Mucosa of descending colon (tissue), 3 donors: ENCODE measurements around the gene ZNF280A. TPM values are rescaled to one million over a fixed set of nuclear protein-coding genes. Genes with fewer than 3 reads are reported as not detected.

Experiments
- ATAC-seq: fragments of 200-7000 bp; cut with Tn5 transposase; one replicate; pipeline ENCODE4 v1.9.1; 2020; ENCODE audit warnings: mild to moderate bottlenecking, moderate library complexity
- DNase-seq, 3 donors: peaks; one replicate each; pipeline ENCODE4 v3.0.0-alpha.2; 2020
- H3K36me3 ChIP-seq: fragments of 200-600 bp; one replicate; pipeline ENCODE4 v1.8.0; 2021; ENCODE audit warnings: low read depth, mild to moderate bottlenecking
- H3K4me1 ChIP-seq: fragments of 200-600 bp; one replicate; pipeline ENCODE4 v1.8.0; 2021; ENCODE audit warnings: low read depth, mild to moderate bottlenecking
- H3K4me3 ChIP-seq: fragments of 200-600 bp; one replicate; pipeline ENCODE4 v1.8.0; 2021; ENCODE audit warnings: mild to moderate bottlenecking
- H3K9me3 ChIP-seq: fragments of 200-600 bp; one replicate; pipeline ENCODE4 v1.8.0; 2021; ENCODE audit warnings: mild to moderate bottlenecking
- intact Hi-C, 2 donors: fragments of 100-400 bp; cut with DNase I in 1 of 2; cut with micrococcal nuclease in 1 of 2; formaldehyde crosslinking; loops; one replicate each; pipeline versions ENCODE4 v1.11.0 to v1.11.1; 2022; cut with DNase I, micrococcal nuclease
- total RNA-seq, 3 donors: library from RNA; stranded (reverse); fragmentation: NEBNext Ultra II Directional in 2 of 3; extraction: Animal tissue kit (Norgen Biotek cat#: 25700) in 2 of 3; gene quantifications; one replicate each; pipeline versions ENCODE4 v1.2.1 to v1.2.4, GENCODE V29; 2021 to 2023
- TF ChIP-seq, protein P1 (sequence below): fragments of 200-600 bp; IDR thresholded peaks from one replicate; pipeline ENCODE4 v1.8.0; 2022; ENCODE audit warnings: antibody characterized with exemption, mild to moderate bottlenecking
- donor health status: DM: no; HTN: no; CAD: no; lungs with moderate emphysema.
- donor health status: DM: no; HTN: no; CAD: no.
- donor health status: DM: no; HTN: yes; CAD: no.

Gene ZNF280A
- total RNA-seq, 3 donors from 2014 or later, result not detected

GRCh38 chr22:22547692-22548300 lies 27.7 kb upstream of the ZNF280A start:
- Histone ChIP-seq H3K9me3 (no peaks in the 10 kb centered on the region), H3K4me1 (no peaks in the 10 kb centered on the region), H3K36me3 (no peaks in the 10 kb centered on the region), H3K4me3 (no peak overlapping the region)
- intact Hi-C loops, result no loop called here
- TF ChIP-seq, protein P1, sequence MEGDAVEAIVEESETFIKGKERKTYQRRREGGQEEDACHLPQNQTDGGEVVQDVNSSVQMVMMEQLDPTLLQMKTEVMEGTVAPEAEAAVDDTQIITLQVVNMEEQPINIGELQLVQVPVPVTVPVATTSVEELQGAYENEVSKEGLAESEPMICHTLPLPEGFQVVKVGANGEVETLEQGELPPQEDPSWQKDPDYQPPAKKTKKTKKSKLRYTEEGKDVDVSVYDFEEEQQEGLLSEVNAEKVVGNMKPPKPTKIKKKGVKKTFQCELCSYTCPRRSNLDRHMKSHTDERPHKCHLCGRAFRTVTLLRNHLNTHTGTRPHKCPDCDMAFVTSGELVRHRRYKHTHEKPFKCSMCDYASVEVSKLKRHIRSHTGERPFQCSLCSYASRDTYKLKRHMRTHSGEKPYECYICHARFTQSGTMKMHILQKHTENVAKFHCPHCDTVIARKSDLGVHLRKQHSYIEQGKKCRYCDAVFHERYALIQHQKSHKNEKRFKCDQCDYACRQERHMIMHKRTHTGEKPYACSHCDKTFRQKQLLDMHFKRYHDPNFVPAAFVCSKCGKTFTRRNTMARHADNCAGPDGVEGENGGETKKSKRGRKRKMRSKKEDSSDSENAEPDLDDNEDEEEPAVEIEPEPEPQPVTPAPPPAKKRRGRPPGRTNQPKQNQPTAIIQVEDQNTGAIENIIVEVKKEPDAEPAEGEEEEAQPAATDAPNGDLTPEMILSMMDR, result no peak
- no peak for DNase-seq
- ATAC-seq, result no peak

- TF ChIP-seq, protein P1, result no peak
- ATAC-seq, result no peak
- no peak for DNase-seq
- H3K4me3 ChIP-seq, result no peak overlapping the region
- H3K4me1 ChIP-seq, result no peaks in the 10 kb centered on the region
- intact Hi-C loops, result no loop called here
- no peaks in the 10 kb centered on the region for H3K36me3 ChIP-seq
- no peaks in the 10 kb centered on the region for H3K9me3 ChIP-seq
Measured at GRCh38 chr22:22547226-22547625, 27.2 kb upstream of the ZNF280A start.

GRCh38 chr22:22546490-22546889 lies 26.4 kb upstream of the ZNF280A start:
- ATAC-seq (no peak), DNase-seq (no peak)
- intact Hi-C loops, result no loop called here
- TF ChIP-seq, protein P1, result no peak
- H3K4me3 ChIP-seq, result no peak overlapping the region
- H3K9me3 ChIP-seq, result no peaks in the 10 kb centered on the region
- H3K4me1 ChIP-seq, result no peaks in the 10 kb centered on the region
- no peaks in the 10 kb centered on the region for H3K36me3 ChIP-seq

DNA sequence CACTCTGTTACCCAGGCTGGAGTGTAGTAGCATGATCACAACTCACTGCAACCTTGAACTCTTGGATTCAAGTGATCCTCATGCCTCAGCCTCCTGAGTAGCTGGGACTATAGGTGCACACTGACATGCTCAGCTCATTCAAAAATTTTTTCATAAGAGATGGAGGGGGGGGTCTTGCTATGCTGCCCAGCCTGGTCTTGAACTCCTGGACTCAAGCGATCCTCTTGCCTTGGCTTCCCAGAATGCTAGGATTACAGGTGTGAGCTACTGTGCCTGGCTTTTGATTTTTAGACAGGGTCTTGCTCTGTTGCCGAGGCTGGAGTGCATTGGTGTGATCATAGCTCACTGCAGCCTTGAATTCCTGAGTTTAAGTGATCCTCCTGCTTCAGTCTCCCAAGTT lies 25.0 kb upstream of the ZNF280A start:
- TF ChIP-seq, protein P1, result no peak
- no peaks in the 10 kb centered on the region for H3K4me1 ChIP-seq
- no peaks in the 10 kb centered on the region for H3K9me3 ChIP-seq
- no peak for ATAC-seq
- H3K36me3 ChIP-seq, result no peaks in the 10 kb centered on the region
- no peak overlapping the region for H3K4me3 ChIP-seq
- no peak for DNase-seq
- intact Hi-C loops, result no loop called here

DNA sequence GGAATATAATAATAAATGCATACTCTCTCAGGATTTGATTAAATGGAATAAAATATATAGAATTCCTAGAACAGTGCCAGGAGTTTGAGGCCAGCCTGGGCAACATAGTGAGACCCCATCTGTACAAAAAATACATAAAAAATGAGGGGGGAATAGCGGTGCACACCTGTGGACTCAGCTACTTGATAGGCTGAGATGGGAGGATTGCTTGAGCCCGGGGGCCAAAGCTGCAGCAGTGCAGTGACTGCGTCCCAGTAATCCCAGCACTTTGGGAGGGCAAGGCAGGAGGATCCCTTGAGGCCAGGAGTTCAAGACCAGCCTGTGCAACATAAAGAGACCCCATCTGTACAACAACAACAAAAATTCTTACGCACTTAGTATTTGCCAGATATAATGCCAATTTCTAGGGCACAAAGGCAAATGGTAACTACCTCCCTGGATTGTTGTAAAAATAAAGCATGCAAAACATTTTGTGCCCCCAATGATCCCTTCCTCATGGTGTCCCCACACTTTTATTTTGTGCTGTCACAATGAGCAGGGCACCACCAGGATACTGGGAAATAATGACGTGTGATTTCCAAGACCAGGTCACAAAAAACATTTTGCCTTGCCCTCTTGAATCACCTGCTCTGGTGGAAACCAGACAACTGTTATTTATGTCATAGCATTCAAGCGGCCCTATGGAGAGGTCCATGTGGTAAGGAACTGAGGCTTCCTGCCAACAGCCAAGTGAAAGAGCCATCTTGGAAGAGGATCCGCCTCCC lies 18.3 kb upstream of the ZNF280A start:
- no peak for ATAC-seq
- TF ChIP-seq, protein P1, result no peak

More for the DNA sequence above, 18.3 kb upstream of the ZNF280A start:
- H3K4me1 ChIP-seq, result no peaks in the 10 kb centered on the region
- DNase-seq, result no peak
- H3K36me3 ChIP-seq, result no peaks in the 10 kb centered on the region
- H3K4me3 ChIP-seq, result no peak overlapping the region
- intact Hi-C loops, result no loop called here
- no peaks in the 10 kb centered on the region for H3K9me3 ChIP-seq
